Suprapubic skin (tissue), 4 donors: Measurements from ENCODE around the gene FRMD4B. TPM values are rescaled to one million over a fixed set of nuclear protein-coding genes. Genes with fewer than 3 reads are reported as not detected.

ENCODE experiments used
- DNase-seq, 2 donors: peaks; one replicate each; pipeline ENCODE4 v3.0.0-alpha.2; 2019; ENCODE audit warnings: low spot score in 2 of 2
- H3K27ac ChIP-seq: fragments of 200-600 bp; sonication (generic); one replicate; pipeline ENCODE4 v1.5.1; 2019
- H3K27me3 ChIP-seq: fragments of 200-600 bp; sonication (generic); one replicate; pipeline ENCODE4 v1.5.1; 2019
- H3K36me3 ChIP-seq: fragments of 200-600 bp; sonication (generic); one replicate; pipeline ENCODE4 v1.5.1; 2019
- H3K4me1 ChIP-seq: fragments of 200-600 bp; sonication (generic); one replicate; pipeline ENCODE4 v1.5.1; 2019
- H3K4me3 ChIP-seq: fragments of 200-600 bp; sonication (generic); one replicate; pipeline ENCODE4 v1.5.1; 2019; ENCODE audit warnings: mild to moderate bottlenecking
- H3K9me3 ChIP-seq: fragments of 200-600 bp; sonication (generic); one replicate; pipeline ENCODE4 v1.5.1; 2019
- CTCF ChIP-seq, 2 donors: fragments of 200-600 bp in 1 of 2; fragments of 450-650 bp in 1 of 2; sonication (generic) in 1 of 2; IDR thresholded peaks; one replicate each; pipeline ENCODE4 v1.5.1; 2016 to 2019; ENCODE audit warnings: antibody characterized with exemption in 2 of 2, mild to moderate bottlenecking in 1 of 2, moderate library complexity in 1 of 2
- EP300 ChIP-seq: sonication (generic); formaldehyde crosslinking; IDR thresholded peaks from one replicate; pipeline ENCODE4 v1.6.1; 2017; ENCODE audit warnings: antibody characterized with exemption
- POLR2A ChIP-seq, 2 donors: fragments of 450-650 bp; IDR thresholded peaks; one replicate each; pipeline ENCODE4 v1.6.1; 2017; ENCODE audit warnings: antibody characterized with exemption in 2 of 2, mild to moderate bottlenecking in 2 of 2, moderate library complexity in 2 of 2
- POLR2AphosphoS5 ChIP-seq, 3 donors: sonication (generic); formaldehyde crosslinking; IDR thresholded peaks; one replicate each; pipeline ENCODE4 v1.6.1; 2017; ENCODE audit warnings: antibody characterized with exemption in 3 of 3
- WGBS: methylation state at CpG from one replicate; pipeline ENCODE4 v1.1.5; 2018; 5-methylcytosine and 5-hydroxymethylcytosine counted together
- total RNA-seq, 4 donors: library from RNA; depleted of rRNA; stranded (reverse); fragments of >200 nt; gene quantifications; one replicate each; pipeline ENCODE4 v1.1.0, GENCODE V29; 2016

FRMD4B gene
- total RNA-seq, 4 donors from 2014 or later, result 53.8 to 75.3 (median 67.8) TPM

DNA sequence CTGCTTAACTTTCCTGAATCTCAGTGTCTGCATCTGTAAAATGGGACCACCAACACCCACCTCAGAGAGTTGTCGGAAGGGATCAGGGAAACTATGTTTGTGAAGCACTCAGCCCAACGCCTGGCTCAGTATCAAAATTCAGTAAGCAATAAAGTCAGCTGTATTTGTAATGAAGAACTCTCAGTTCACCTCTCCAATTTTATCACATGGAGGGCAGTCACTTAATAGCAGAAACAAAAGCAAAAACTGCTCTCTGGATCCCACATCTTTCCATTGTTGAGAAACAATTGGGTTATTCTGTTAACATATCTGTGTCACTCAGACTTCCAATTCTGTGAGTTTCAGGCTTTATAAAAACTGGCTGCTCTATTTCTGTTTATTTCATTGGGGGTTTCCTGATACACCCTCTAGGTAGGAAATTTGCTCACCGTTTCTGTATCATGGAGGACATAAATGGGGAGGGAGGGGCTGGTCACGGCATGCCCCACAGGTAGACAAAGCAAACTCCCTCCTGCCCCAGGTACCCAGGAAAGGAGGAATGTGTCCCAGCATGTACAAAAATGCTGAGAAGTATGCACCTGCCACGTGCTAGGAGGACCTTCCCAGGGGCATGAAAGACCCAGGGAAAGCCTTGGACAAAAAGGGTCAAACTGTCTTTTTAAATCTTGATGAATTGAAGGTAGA, 182.1 kb downstream of the FRMD4B start:
- H3K4me1 ChIP-seq, result peaks cover 30% of the 10 kb centered on the region
- H3K9me3 ChIP-seq, result no peaks in the 10 kb centered on the region
- 58% methylated on average over 5 of the region's 5 CpGs for WGBS
- H3K27me3 ChIP-seq, result no peaks in the 10 kb centered on the region
- no peak for DNase-seq
- H3K27ac ChIP-seq, result no peak overlapping the region
- no peak for TF ChIP-seq CTCF (IDR thresholded peaks at IDR 0.05)
- TF ChIP-seq POLR2AphosphoS5 (IDR thresholded peaks at IDR 0.05), result no peak
- no peak for TF ChIP-seq POLR2A (IDR thresholded peaks at IDR 0.05)
- TF ChIP-seq EP300, result no peak
- no peaks in the 10 kb centered on the region for H3K36me3 ChIP-seq
- H3K4me3 ChIP-seq, result no peak overlapping the region

DNA sequence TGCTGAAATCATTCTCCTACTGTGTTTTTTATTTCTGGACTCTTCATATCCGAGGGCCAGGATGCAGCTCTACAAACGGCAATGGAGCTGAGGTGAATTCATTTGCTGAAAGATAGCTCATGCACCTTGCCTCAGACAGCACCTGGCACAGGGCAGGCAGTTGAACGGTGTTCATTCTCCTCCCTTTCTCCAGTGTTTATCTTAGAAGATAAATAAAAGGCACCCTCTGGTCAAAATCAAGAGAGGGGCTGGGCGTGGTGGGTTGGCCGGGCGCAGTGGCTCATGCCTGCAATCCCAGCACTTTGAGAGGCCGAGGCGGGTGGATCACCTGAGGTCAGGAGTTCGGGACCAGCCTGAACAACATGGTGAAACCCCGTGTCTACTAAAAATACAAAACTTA, 184.2 kb downstream of the FRMD4B start:
- peaks cover 3% of the 10 kb centered on the region for H3K36me3 ChIP-seq
- TF ChIP-seq POLR2AphosphoS5 (IDR thresholded peaks at IDR 0.05) (no peak), POLR2A (IDR thresholded peaks at IDR 0.05) (no peak), EP300 (no peak), CTCF (IDR thresholded peaks at IDR 0.05) (no peak)
- peak overlapping the region; percentile 6 for H3K27ac ChIP-seq
- peaks cover 30% of the 10 kb centered on the region for H3K4me1 ChIP-seq
- 78% methylated on average over 10 of the region's 10 CpGs for WGBS
- no peak for DNase-seq
- no peak overlapping the region for H3K4me3 ChIP-seq
- no peaks in the 10 kb centered on the region for H3K27me3 ChIP-seq
- H3K9me3 ChIP-seq, result no peaks in the 10 kb centered on the region

GRCh38 chr3:69200384-69201068, 185.4 kb downstream of the FRMD4B start:
- H3K4me3 ChIP-seq, result peak overlapping the region; percentile 48
- WGBS, result 33% methylated on average over 10 of the region's 10 CpGs

DNA sequence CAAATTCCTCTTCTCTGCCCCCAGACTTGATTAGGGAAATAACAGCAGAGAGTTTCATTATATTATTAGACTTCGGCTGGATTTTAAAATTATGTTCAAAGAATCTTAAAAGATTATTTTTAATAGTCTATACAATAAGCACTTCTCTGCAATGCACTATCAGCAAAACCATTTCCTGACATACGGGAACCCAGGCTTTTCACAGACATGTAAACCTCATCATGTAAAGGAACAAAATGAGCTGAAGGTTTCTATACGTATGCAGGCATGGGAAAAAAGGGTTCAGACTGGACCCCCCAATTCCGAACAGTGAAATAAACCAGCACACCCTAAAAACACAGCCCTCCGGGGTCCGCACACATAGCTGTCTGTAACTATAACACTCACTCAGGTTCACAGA, 185.9 kb downstream of the FRMD4B start:
- DNase-seq, result no peak
- peak overlapping the region; percentile 48 for H3K4me3 ChIP-seq
- H3K36me3 ChIP-seq, result peaks cover 20% of the 10 kb centered on the region
- H3K9me3 ChIP-seq, result no peaks in the 10 kb centered on the region
- H3K4me1 ChIP-seq, result peaks cover 30% of the 10 kb centered on the region
- TF ChIP-seq EP300 (no peak), POLR2A (IDR thresholded peaks at IDR 0.05) (no peak), POLR2AphosphoS5 (IDR thresholded peaks at IDR 0.05) (no peak), CTCF (IDR thresholded peaks at IDR 0.05) (no peak)
- H3K27ac ChIP-seq, result peak overlapping the region; percentile 90
- no peaks in the 10 kb centered on the region for H3K27me3 ChIP-seq
- WGBS, result 57% methylated on average over 6 of the region's 6 CpGs

More at GRCh38 chr3:69200384-69201068, 185.4 kb downstream of the FRMD4B start:
- peaks cover 14% of the 10 kb centered on the region for H3K36me3 ChIP-seq
- no peaks in the 10 kb centered on the region for H3K9me3 ChIP-seq
- peaks cover 30% of the 10 kb centered on the region for H3K4me1 ChIP-seq
- no peaks in the 10 kb centered on the region for H3K27me3 ChIP-seq
- H3K27ac ChIP-seq, result peak overlapping the region; percentile 90
- DNase-seq, result no peak
- TF ChIP-seq CTCF (IDR thresholded peaks at IDR 0.05) (no peak), POLR2A (IDR thresholded peaks at IDR 0.05) (no peak), POLR2AphosphoS5 (IDR thresholded peaks at IDR 0.05) (no peak), EP300 (no peak)

DNA sequence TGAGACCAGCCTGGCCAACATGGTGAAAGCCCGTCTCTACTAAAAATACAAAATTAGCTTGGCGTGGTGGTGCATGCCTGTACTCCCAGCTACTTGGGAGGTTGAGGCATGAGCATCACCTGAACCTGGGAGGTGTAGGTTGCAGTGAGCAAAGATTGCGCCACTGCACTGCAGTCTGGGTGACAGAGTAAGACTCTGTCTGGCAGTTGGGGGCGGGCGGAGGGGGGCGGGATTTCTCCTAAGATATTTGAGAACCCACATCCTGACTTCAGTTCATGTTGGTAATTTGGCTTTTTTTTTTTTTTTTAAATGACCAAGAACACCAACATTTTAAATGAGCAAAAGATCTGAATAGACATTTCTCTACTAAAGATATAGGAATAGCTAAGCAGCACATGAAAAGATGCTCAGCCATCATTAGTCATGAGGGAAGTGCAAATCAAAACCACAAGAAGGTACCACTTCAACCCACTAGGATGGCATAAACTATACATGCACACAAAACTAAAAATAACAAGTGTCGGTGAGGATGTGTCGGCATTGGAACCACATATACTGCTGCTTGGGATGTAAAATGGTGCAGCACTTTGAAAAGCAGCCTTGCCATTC, 187.9 kb downstream of the FRMD4B start:
- Histone ChIP-seq H3K27me3 (no peaks in the 10 kb centered on the region), H3K36me3 (peaks cover 38% of the 10 kb centered on the region), H3K4me1 (peaks cover 16% of the 10 kb centered on the region), H3K9me3 (no peaks in the 10 kb centered on the region), H3K27ac (no peak overlapping the region), H3K4me3 (peak overlapping the region; percentile 48)
- TF ChIP-seq EP300 (no peak), CTCF (IDR thresholded peaks at IDR 0.05) (no peak), POLR2A (IDR thresholded peaks at IDR 0.05) (no peak), POLR2AphosphoS5 (IDR thresholded peaks at IDR 0.05) (no peak)
- no peak for DNase-seq
- WGBS, result 90% methylated on average over 8 of the region's 8 CpGs
